GM18520 (cell line): ENCODE measurements around the gene CHMP4B.

Source experiments
- ATAC-seq: cut with Tn5 transposase; IDR thresholded peaks from one replicate; pipeline ENCODE4 v1.9.1; 2021; ENCODE audit not compliant: unreplicated experiment

The CHMP4B gene

DNA sequence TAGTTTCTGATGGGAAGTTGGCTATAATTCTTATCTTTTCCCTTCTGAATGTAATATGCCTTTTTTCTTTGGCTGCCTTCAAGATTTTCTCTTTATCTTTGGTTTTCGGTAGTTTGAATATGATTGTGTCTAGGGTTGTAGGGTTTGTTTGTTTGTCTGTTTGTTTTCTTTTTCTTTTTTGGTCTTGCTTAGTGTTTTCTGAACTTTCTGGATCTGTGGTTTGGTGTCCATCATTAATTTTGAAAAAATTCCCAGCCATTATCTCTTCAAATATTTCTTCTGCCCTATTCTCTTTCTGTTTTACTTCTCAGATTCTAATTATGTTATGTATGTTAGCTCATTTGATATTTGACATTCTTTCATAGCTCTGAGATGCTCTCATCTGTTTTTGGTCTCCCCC lies 79.4 kb downstream of the CHMP4B start:
- ATAC-seq: no peak

DNA sequence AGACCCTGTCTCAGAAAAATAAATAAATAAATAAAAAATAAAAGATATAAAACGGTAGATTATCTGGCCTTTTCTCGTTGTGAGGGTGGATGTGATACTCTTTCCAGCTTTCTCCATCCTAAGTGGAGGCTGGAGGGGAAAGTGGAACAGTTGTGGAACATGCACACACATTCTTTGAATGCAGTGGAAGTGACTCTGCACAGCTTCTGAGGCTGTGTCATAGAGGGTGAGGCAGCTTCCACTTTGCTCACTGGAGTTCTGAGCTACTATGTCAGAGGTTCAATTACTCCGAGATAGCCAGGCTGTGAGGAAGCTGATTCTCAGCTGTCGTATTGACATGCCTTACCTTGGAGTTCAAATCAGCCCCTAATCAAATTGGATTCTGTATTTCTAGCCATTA lies 82.2 kb downstream of the CHMP4B start:
- no peak for ATAC-seq

GRCh38 chr20:33894798-33895197 lies 83.7 kb downstream of the CHMP4B start:
- ATAC-seq: no peak

- no peak for ATAC-seq
These were observed 85.4 kb downstream of the CHMP4B start for GRCh38 chr20:33896509-33896908.

DNA sequence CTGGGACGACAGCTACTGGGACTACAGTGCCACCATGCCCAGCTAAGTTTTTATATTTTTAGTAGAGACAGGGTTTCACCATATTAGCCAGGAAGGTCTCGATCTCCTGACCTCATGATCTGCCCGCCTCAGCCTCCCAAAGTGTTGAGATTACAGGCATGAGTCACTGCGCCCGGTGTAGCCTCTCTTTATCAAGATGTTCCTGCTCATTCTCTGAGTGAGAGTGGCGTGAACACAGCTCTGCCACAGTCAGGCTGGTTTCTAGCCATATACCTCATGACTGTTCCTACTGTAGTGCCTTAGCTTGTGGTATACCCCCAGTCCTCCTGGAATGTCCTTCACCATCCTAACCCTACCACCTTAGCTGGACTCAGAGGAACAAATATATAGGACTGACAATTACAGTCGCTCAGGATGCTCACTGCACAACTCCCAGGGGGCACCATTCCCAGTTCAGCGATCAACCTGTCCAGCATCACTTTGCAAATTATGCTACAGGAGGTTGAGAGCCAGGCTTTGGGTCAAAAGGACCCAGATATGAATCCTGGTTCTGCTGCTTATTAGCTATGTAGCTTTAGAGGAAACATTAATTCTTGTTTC lies 86.3 kb downstream of the CHMP4B start:
- ATAC-seq: no peak

GRCh38 chr20:33899106-33899505 lies 88.0 kb downstream of the CHMP4B start:
- no peak for ATAC-seq

DNA sequence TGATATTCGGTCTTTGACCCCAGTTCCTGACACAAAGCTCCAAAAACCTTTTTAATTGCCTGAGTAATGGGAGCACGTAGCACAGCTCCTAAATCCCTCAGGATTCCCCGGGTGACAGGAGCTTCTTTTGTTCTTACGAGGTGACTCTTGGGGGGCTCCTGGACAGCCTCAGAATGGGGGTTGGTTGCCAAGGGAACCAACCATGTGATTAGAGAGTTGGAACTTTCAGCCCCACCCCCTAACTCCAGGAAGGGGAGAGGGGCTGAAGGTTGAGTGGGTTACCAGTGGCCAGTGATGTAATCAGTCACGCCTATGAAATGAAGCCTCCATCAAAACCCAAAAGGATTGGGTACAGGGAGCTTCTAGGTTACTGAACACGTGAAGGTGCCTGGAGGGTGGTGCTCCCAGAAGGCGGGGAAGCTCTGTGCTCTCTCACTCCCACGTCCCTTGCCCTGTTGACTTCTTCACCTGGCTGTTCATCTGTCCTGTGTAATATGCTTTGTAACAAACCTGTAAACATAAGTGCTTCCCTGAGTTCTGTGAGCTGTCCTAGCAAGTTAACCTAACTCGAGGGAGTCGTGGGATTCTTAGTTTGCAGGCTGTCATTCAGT lies 89.5 kb downstream of the CHMP4B start:
- ATAC-seq: no peak

GRCh38 chr20:33901132-33901523 lies 90.0 kb downstream of the CHMP4B start:
- ATAC-seq: no peak

DNA sequence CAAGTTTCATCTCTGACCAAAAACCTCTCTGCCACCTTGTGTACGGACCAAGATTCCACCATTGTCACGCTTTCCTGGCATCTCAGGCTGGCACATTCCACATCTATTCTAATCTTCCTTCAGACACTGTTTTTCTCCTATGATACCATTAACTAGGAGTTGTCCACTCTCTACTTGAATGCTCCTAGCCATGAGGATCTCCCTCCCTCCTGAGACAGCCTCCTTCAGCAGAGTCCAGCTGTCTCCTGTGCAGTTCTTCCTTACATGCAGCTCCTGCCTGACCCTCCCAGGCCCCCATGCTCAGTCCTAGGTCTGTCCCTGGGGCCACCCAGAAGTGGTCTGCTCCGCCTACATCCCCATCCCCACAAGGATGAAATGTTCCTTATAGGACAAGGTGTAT lies 90.9 kb downstream of the CHMP4B start:
- ATAC-seq: no peak
